Keratinocyte (primary cell): ENCODE data around the gene THBS2. TPM values are rescaled to one million over a fixed set of nuclear protein-coding genes. Genes with fewer than 3 reads are reported as not detected.

Experiments
- DNase-seq: peaks from one replicate; pipeline ENCODE4 v3.0.0-alpha.2; 2011; ENCODE audit warnings: low read depth, missing footprints, low spot score
- FAIRE-seq: peaks from 2 replicates; lab custom pipeline; 2011; peaks lifted over from hg19 to GRCh38; lab: Jason Lieb, UNC
- H2AFZ ChIP-seq: 2 replicates; pipeline ENCODE4 v1.6.0; 2012; ENCODE audit warnings: low read length, control low read depth, inconsistent platforms; ENCODE audit not compliant: control insufficient read depth
- H3K27ac ChIP-seq: 2 replicates; pipeline ENCODE4 v1.5.1; 2011; ENCODE audit warnings: low read length; ENCODE audit not compliant: control insufficient read depth, insufficient read depth
- H3K27me3 ChIP-seq: 3 replicates; pipeline ENCODE4 v1.6.0; 2011; ENCODE audit warnings: low read length; ENCODE audit not compliant: control insufficient read depth, insufficient read depth; ENCODE audit errors: extremely low read depth
- H3K36me3 ChIP-seq, 2 experiments: 2 replicates in 1 of 2; 3 replicates in 1 of 2; pipeline ENCODE4 v1.5.1; 2011; ENCODE audit warnings: low read length in 2 of 2, mild to moderate bottlenecking in 1 of 2; ENCODE audit not compliant: control insufficient read depth in 2 of 2, insufficient read depth in 2 of 2; ENCODE audit errors: extremely low read depth in 1 of 2
- H3K4me1 ChIP-seq: 3 replicates; pipeline ENCODE4 v1.5.1; 2011; ENCODE audit warnings: low read length; ENCODE audit not compliant: control insufficient read depth, insufficient read depth; ENCODE audit errors: extremely low read depth
- H3K4me2 ChIP-seq: 3 replicates; pipeline ENCODE4 v1.6.0; 2011; ENCODE audit warnings: low read depth, low read length; ENCODE audit not compliant: control insufficient read depth, insufficient read depth; ENCODE audit errors: extremely low read depth
- H3K4me3 ChIP-seq, 3 experiments: fragments of 200-600 bp in 1 of 3; sonication (generic) in 1 of 3; 2 replicates in 2 of 3; 3 replicates in 1 of 3; pipeline ENCODE4 v1.5.1; 2011 to 2016; ENCODE audit warnings: low read length in 3 of 3, mild to moderate bottlenecking in 3 of 3, control low read depth in 2 of 3, inconsistent platforms in 1 of 3, low read depth in 1 of 3, mixed read lengths in 1 of 3, mixed run types in 1 of 3, moderate library complexity in 1 of 3; ENCODE audit not compliant: control insufficient read depth in 2 of 3, insufficient read depth in 2 of 3; ENCODE audit errors: extremely low read depth in 1 of 3
- H3K79me2 ChIP-seq: 2 replicates; pipeline ENCODE4 v1.6.0; 2012; ENCODE audit warnings: low read length; ENCODE audit not compliant: control insufficient read depth, insufficient read depth
- H3K9ac ChIP-seq: 3 replicates; pipeline ENCODE4 v1.6.0; 2011; ENCODE audit warnings: low read length; ENCODE audit not compliant: control insufficient read depth, insufficient read depth; ENCODE audit errors: extremely low read depth
- H3K9me1 ChIP-seq: 3 replicates; pipeline ENCODE4 v1.6.0; 2011; ENCODE audit warnings: low read length; ENCODE audit not compliant: control insufficient read depth, insufficient read depth; ENCODE audit errors: extremely low read depth
- H3K9me3 ChIP-seq: 2 replicates; pipeline ENCODE4 v1.5.1; 2012; ENCODE audit warnings: low read depth, low read length; ENCODE audit not compliant: control insufficient read depth
- H4K20me1 ChIP-seq: 3 replicates; pipeline ENCODE4 v1.6.0; 2011; ENCODE audit warnings: low read length; ENCODE audit not compliant: control insufficient read depth, insufficient read depth; ENCODE audit errors: extremely low read depth
- EZH2 ChIP-seq: IDR thresholded peaks from one replicate; pipeline ENCODE4 v1.6.1; 2012; ENCODE audit warnings: inconsistent platforms, mild to moderate bottlenecking, low read length, moderate library complexity
- dilution Hi-C: fragments of 300-500 bp; cut with MboI; formaldehyde crosslinking; loops from one replicate; pipeline ENCODE4 v1.7.0; 2020; ENCODE audit warnings: low sequenced_read_pairs; ENCODE audit not compliant: extremely low pct_ligation_motif_present
- polyA plus RNA-seq, 5 experiments: library from polyadenylated mRNA; depleted of rRNA in 3 of 5; stranded (reverse) in 3 of 5; stranded (forward) in 1 of 5; unstranded in 1 of 5; fragments of >200 nt; gene quantifications; 1 replicate in 1 of 5; 2 replicates in 3 of 5; 3 replicates in 1 of 5; pipeline versions ENCODE4 v1.2.1 to v1.2.3, GENCODE V29; 2011 to 2012; ENCODE audit warnings: missing spikeins in 2 of 5, low read depth in 1 of 5, low replicate concordance in 1 of 5
- TF ChIP-seq, protein P1 (sequence below), 3 experiments: IDR thresholded peaks in 1 of 3; conservative IDR thresholded peaks in 1 of 3; optimal IDR thresholded peaks in 1 of 3; 2 replicates in 2 of 3; 3 replicates in 1 of 3; pipeline versions ENCODE3 to v1.5.1; 2011; ENCODE audit warnings: low read length in 3 of 3, mild to moderate bottlenecking in 3 of 3, moderate library complexity in 2 of 3, control low read depth in 1 of 3, inconsistent platforms in 1 of 3; ENCODE audit not compliant: insufficient read depth in 2 of 3; ENCODE audit errors: extremely low read depth in 1 of 3

Gene THBS2
- polyA plus RNA-seq, 1 donor (not counting 4 experiments of a cell fraction or from before 2014, with no cell fraction given) = 533 TPM

DNA sequence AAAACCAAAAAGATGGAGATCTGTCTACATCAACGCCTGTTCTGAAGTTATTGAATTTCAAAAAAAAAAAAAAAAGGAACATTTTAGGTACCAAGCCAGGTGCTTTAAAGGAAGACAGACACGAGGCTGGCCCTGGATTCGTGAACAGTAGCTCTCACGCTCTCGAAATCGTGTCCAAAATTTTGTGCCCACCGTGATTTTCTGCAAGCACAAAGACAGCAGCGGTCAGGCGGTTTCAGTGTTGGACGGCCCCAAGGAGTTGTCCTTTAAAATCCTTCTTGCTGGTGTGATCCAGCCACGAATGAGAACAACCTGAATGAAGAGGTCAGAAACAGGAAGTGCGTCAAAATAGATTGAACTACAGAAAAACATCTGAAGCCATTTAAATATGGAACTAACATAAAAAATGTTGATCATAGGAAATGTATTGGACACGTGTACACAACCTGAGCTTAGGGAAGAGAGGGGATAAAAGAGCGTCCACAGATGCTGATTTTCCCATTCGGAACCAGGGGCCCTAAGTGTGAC is 78.2 kb downstream of the THBS2 start:
- Histone ChIP-seq H3K27ac (no peak overlapping the region), H2AFZ (no peak overlapping the region), H4K20me1 (no peaks in the 10 kb centered on the region), H3K36me3 (no peaks in the 10 kb centered on the region), H3K4me3 (no peak overlapping the region), H3K9ac (no peak overlapping the region), H3K27me3 (no peaks in the 10 kb centered on the region), H3K9me1 (no peaks in the 10 kb centered on the region), H3K4me1 (peaks cover 26% of the 10 kb centered on the region), H3K79me2 (no peaks in the 10 kb centered on the region), H3K9me3 (no peaks in the 10 kb centered on the region), H3K4me2 (no peak overlapping the region)
- no peak for FAIRE-seq
- no peak for DNase-seq
- no peak for TF ChIP-seq EZH2
- TF ChIP-seq, protein P1, sequence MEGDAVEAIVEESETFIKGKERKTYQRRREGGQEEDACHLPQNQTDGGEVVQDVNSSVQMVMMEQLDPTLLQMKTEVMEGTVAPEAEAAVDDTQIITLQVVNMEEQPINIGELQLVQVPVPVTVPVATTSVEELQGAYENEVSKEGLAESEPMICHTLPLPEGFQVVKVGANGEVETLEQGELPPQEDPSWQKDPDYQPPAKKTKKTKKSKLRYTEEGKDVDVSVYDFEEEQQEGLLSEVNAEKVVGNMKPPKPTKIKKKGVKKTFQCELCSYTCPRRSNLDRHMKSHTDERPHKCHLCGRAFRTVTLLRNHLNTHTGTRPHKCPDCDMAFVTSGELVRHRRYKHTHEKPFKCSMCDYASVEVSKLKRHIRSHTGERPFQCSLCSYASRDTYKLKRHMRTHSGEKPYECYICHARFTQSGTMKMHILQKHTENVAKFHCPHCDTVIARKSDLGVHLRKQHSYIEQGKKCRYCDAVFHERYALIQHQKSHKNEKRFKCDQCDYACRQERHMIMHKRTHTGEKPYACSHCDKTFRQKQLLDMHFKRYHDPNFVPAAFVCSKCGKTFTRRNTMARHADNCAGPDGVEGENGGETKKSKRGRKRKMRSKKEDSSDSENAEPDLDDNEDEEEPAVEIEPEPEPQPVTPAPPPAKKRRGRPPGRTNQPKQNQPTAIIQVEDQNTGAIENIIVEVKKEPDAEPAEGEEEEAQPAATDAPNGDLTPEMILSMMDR (optimal IDR thresholded peaks at IDR 0.05 in 1 of 3, IDR thresholded peaks at IDR 0.05 in 1 of 3, conservative IDR thresholded peaks at IDR 0.05 in 1 of 3; ENCODE audit: extremely low read depth in 1 of 3, insufficient read depth in 2 of 3, low read length in 3 of 3) = no peak
- dilution Hi-C loops = no loop called here

DNA sequence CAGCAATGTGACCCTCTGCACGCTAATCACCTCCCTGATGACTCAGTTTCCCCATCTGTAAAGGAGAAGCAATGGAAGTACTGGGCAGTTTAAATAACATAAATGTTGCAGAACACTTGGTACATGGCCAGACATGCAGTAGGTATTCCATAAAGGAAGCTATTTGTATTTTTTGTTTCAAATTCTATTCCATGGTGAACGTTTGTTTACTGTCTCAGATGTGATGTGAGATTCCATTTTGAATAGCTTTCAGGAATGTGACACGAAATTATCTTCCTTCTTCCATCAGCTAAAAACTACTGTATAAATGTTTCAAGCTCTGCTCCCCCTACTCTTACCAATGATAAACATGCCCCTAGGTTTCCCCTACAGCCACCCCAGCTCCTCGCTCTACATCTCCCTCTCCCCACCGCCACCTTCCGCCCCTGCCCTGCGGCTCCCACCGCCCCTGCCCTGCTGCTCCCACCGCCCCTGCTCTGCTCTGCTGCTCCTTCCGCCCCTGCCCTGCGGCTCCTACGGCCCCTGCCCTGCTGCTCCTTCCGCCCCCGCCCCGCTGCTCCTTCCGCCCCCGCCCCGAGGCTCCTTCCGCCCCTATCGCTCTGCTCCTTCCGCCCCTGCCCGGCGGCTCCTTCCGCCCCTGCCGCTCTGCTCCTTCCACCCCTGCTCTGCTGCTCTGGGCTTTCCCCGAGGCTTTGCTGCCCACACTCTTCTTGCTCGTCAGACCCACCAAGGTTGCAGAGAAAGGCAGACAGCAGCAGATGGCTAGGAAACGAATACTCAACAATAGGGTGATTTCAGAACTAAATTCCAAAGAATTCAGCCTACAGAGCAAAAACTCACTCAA is 78.9 kb downstream of the THBS2 start:
- no peak for DNase-seq
- no peak for FAIRE-seq
- dilution Hi-C loops = no loop called here
- H3K4me1 ChIP-seq = peaks cover 26% of the 10 kb centered on the region
- no peak overlapping the region for H3K4me3 ChIP-seq
- no peaks in the 10 kb centered on the region for H3K36me3 ChIP-seq
- no peak overlapping the region for H3K27ac ChIP-seq
- H3K9me1 ChIP-seq = no peaks in the 10 kb centered on the region
- H3K9me3 ChIP-seq = no peaks in the 10 kb centered on the region
- no peak overlapping the region for H3K9ac ChIP-seq
- H4K20me1 ChIP-seq = no peaks in the 10 kb centered on the region
- no peaks in the 10 kb centered on the region for H3K27me3 ChIP-seq
- peak overlapping the region; percentile 17 for H2AFZ ChIP-seq
- no peak overlapping the region for H3K4me2 ChIP-seq
- no peaks in the 10 kb centered on the region for H3K79me2 ChIP-seq
- no peak for TF ChIP-seq EZH2
- TF ChIP-seq, protein P1 (optimal IDR thresholded peaks at IDR 0.05 in 1 of 3, IDR thresholded peaks at IDR 0.05 in 1 of 3, conservative IDR thresholded peaks at IDR 0.05 in 1 of 3; ENCODE audit: extremely low read depth in 1 of 3, insufficient read depth in 2 of 3, low read length in 3 of 3) = no peak
